ENCODE results near the gene MAOA. TPM values are rescaled to one million over a fixed set of nuclear protein-coding genes. Genes with fewer than 3 reads are reported as not detected.

Gene MAOA
- polyA plus RNA-seq, 1 donor from 2014 or later = 1.3 TPM

DNA sequence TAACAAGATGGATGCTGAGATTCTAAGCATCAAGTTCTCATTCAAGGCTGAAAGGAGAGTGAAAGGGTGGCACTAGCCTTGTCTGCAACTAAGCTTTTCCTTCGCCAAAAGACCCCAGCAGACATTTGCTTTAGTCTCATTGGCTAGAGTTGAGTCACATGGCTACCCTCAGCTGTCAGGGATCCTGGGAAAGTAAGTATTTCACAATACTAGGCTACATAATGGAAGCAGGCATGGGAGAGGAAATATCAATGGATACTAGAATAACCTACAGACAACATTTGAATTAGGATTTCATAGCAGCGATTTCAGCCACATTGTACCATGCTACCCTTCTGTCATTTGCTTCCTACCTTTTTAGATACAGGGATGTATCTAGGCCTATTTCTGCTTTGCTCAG lies 29.1 kb downstream of the MAOA start:
- no peaks in the 10 kb centered on the region for H3K9me3 ChIP-seq (ENCODE audit: low read length)
- H3F3A ChIP-seq (ENCODE audit: insufficient read depth, low read length, poor library complexity, severe bottlenecking) = no peaks in the 10 kb centered on the region
- H3K4me3 ChIP-seq (ENCODE audit: low read length) = no peak overlapping the region
- no peak overlapping the region for H3K27ac ChIP-seq (ENCODE audit: low read length)
- TF ChIP-seq, protein P1, sequence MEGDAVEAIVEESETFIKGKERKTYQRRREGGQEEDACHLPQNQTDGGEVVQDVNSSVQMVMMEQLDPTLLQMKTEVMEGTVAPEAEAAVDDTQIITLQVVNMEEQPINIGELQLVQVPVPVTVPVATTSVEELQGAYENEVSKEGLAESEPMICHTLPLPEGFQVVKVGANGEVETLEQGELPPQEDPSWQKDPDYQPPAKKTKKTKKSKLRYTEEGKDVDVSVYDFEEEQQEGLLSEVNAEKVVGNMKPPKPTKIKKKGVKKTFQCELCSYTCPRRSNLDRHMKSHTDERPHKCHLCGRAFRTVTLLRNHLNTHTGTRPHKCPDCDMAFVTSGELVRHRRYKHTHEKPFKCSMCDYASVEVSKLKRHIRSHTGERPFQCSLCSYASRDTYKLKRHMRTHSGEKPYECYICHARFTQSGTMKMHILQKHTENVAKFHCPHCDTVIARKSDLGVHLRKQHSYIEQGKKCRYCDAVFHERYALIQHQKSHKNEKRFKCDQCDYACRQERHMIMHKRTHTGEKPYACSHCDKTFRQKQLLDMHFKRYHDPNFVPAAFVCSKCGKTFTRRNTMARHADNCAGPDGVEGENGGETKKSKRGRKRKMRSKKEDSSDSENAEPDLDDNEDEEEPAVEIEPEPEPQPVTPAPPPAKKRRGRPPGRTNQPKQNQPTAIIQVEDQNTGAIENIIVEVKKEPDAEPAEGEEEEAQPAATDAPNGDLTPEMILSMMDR (IDR thresholded peaks at IDR 0.05; ENCODE audit: poor library complexity, severe bottlenecking) = no peak
- no peak for TF ChIP-seq EP300 (conservative IDR thresholded peaks at IDR 0.05; ENCODE audit: poor library complexity, severe bottlenecking)
- TF ChIP-seq EZH2 (IDR thresholded peaks at IDR 0.05; ENCODE audit: borderline replicate concordance, insufficient read depth, low read length, poor library complexity, severe bottlenecking) = no peak
- TF ChIP-seq TAF1 (IDR thresholded peaks at IDR 0.05; ENCODE audit: low read depth) = no peak
- TF ChIP-seq RAD21 (conservative IDR thresholded peaks at IDR 0.05) = no peak
- TF ChIP-seq, protein P2, sequence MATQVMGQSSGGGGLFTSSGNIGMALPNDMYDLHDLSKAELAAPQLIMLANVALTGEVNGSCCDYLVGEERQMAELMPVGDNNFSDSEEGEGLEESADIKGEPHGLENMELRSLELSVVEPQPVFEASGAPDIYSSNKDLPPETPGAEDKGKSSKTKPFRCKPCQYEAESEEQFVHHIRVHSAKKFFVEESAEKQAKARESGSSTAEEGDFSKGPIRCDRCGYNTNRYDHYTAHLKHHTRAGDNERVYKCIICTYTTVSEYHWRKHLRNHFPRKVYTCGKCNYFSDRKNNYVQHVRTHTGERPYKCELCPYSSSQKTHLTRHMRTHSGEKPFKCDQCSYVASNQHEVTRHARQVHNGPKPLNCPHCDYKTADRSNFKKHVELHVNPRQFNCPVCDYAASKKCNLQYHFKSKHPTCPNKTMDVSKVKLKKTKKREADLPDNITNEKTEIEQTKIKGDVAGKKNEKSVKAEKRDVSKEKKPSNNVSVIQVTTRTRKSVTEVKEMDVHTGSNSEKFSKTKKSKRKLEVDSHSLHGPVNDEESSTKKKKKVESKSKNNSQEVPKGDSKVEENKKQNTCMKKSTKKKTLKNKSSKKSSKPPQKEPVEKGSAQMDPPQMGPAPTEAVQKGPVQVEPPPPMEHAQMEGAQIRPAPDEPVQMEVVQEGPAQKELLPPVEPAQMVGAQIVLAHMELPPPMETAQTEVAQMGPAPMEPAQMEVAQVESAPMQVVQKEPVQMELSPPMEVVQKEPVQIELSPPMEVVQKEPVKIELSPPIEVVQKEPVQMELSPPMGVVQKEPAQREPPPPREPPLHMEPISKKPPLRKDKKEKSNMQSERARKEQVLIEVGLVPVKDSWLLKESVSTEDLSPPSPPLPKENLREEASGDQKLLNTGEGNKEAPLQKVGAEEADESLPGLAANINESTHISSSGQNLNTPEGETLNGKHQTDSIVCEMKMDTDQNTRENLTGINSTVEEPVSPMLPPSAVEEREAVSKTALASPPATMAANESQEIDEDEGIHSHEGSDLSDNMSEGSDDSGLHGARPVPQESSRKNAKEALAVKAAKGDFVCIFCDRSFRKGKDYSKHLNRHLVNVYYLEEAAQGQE (IDR thresholded peaks at IDR 0.05; ENCODE audit: borderline replicate concordance) = no peak
- no peak for TF ChIP-seq POLR2AphosphoS5 (IDR thresholded peaks at IDR 0.05)
- TF ChIP-seq SMC3 (conservative IDR thresholded peaks at IDR 0.05; ENCODE audit: poor library complexity) = no peak
- no peak for TF ChIP-seq MXI1 (conservative IDR thresholded peaks at IDR 0.05; ENCODE audit: poor library complexity, severe bottlenecking)
- no peaks in the 10 kb centered on the region for H3K36me3 ChIP-seq (ENCODE audit: insufficient read depth, low read length)
- H3K9me2 ChIP-seq (ENCODE audit: insufficient read depth, low read length) = no peaks in the 10 kb centered on the region
- no peaks in the 10 kb centered on the region for H4K20me1 ChIP-seq (ENCODE audit: insufficient read depth)
- no peak overlapping the region for H3K9ac ChIP-seq (ENCODE audit: low read length)
- no peaks in the 10 kb centered on the region for H3K27me3 ChIP-seq (ENCODE audit: insufficient read depth, low read depth, low read length)
- H3K4me2 ChIP-seq (ENCODE audit: low read length) = no peak overlapping the region
- no peak overlapping the region for H2AFZ ChIP-seq (ENCODE audit: low read depth, low read length)
- H3K79me2 ChIP-seq (replicated peaks; ENCODE audit: insufficient read depth, low read length) = no peaks in the 10 kb centered on the region

DNA sequence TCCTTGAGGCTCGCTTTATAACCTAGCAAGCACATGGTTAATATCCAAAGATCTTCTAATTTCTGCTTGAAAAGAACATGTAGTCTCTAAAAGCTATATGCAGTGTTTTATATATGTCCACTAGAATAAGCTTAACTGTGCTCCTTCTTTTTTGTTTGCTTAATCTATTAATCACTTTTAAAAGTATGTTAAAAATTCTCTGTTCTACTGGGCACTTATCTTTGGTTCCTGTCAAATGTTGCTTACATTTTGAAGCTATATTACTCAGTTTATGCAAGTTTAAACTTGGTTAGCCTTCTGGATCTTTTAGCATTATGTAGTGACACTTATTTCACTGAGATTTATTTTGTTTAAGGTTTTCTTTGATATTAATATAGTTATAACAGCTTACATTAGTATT lies 32.5 kb downstream of the MAOA start:
- no peak overlapping the region for H3K4me2 ChIP-seq (ENCODE audit: low read length)

More for the DNA sequence above, 32.5 kb downstream of the MAOA start:
- Histone ChIP-seq H4K20me1 (ENCODE audit: insufficient read depth) (no peaks in the 10 kb centered on the region), H3F3A (ENCODE audit: insufficient read depth, low read length, poor library complexity, severe bottlenecking) (no peaks in the 10 kb centered on the region), H3K79me2 (replicated peaks; ENCODE audit: insufficient read depth, low read length) (no peaks in the 10 kb centered on the region), H3K36me3 (ENCODE audit: insufficient read depth, low read length) (no peaks in the 10 kb centered on the region), H3K9me3 (ENCODE audit: low read length) (no peaks in the 10 kb centered on the region), H3K9me2 (ENCODE audit: insufficient read depth, low read length) (no peaks in the 10 kb centered on the region), H2AFZ (ENCODE audit: low read depth, low read length) (no peak overlapping the region), H3K27me3 (ENCODE audit: insufficient read depth, low read depth, low read length) (no peaks in the 10 kb centered on the region), H3K27ac (ENCODE audit: low read length) (no peak overlapping the region), H3K9ac (ENCODE audit: low read length) (no peak overlapping the region), H3K4me3 (ENCODE audit: low read length) (no peak overlapping the region)
- no peak for TF ChIP-seq TAF1 (IDR thresholded peaks at IDR 0.05; ENCODE audit: low read depth)
- TF ChIP-seq, protein P2 (IDR thresholded peaks at IDR 0.05; ENCODE audit: borderline replicate concordance) = no peak
- TF ChIP-seq, protein P1 (IDR thresholded peaks at IDR 0.05; ENCODE audit: poor library complexity, severe bottlenecking) = no peak
- no peak for TF ChIP-seq EZH2 (IDR thresholded peaks at IDR 0.05; ENCODE audit: borderline replicate concordance, insufficient read depth, low read length, poor library complexity, severe bottlenecking)
- TF ChIP-seq POLR2AphosphoS5 (IDR thresholded peaks at IDR 0.05) = no peak
- TF ChIP-seq SMC3 (conservative IDR thresholded peaks at IDR 0.05; ENCODE audit: poor library complexity) = no peak
- TF ChIP-seq RAD21 (conservative IDR thresholded peaks at IDR 0.05) = no peak
- TF ChIP-seq MXI1 (conservative IDR thresholded peaks at IDR 0.05; ENCODE audit: poor library complexity, severe bottlenecking) = no peak
- no peak for TF ChIP-seq EP300 (conservative IDR thresholded peaks at IDR 0.05; ENCODE audit: poor library complexity, severe bottlenecking)
